A549 (cell line): ENCODE data around the gene FBRSL1. TPM values are rescaled to one million over a fixed set of nuclear protein-coding genes. Genes with fewer than 3 reads are reported as not detected.

Experiments used
- ATAC-seq, 2 experiments: fragments of 200-7000 bp in 1 of 2; fragments of >200 bp in 1 of 2; cut with Nextera tagmentation in 1 of 2; cut with Tn5 transposase in 1 of 2; 3 replicates each; pipeline versions ENCODE4 v1.8.0 to v1.9.1; 2018 to 2020; ENCODE audit warnings: mild to moderate bottlenecking in 1 of 2, moderate library complexity in 1 of 2
- CTCF ChIA-PET: fragments of 300-600 bp; sonication (Branson Sonifier 250); formaldehyde crosslinking; extraction: SDS; loops from one replicate; lab custom pipeline; 2021; ENCODE audit warnings: antibody characterized with exemption, inconsistent platforms; lab: Yijun Ruan, JAX
- POLR2A ChIA-PET: fragments of 350-600 bp; formaldehyde crosslinking; extraction: SDS; loops from one replicate; lab custom pipeline; 2021; ENCODE audit warnings: antibody characterized with exemption, inconsistent platforms; lab: Yijun Ruan, JAX
- DNase-seq, 2 experiments: peaks; one replicate each; pipeline versions ENCODE4 v3.0.0 to v3.0.0-alpha.2; 2011 to 2016; ENCODE audit warnings: low read depth in 1 of 2, low spot score in 1 of 2
- FAIRE-seq: peaks from 2 replicates; lab custom pipeline; 2011; peaks lifted over from hg19 to GRCh38; lab: Jason Lieb, UNC
- H3K27ac ChIP-seq, 2 experiments: fragments of >200 bp; sonication (Bioruptor Twin); formaldehyde crosslinking; 3 replicates each; pipeline ENCODE4 v1.5.1; 2016 to 2017
- H3K4me1 ChIP-seq: fragments of >200 bp; sonication (Bioruptor Twin); formaldehyde crosslinking; 3 replicates; pipeline ENCODE4 v1.6.1; 2016
- H3K4me2 ChIP-seq: fragments of >200 bp; sonication (Bioruptor Twin); formaldehyde crosslinking; 3 replicates; pipeline ENCODE4 v1.6.1; 2016
- H3K4me3 ChIP-seq: fragments of >200 bp; sonication (Bioruptor Twin); formaldehyde crosslinking; 3 replicates; pipeline ENCODE4 v1.5.1; 2016
- H3K9me3 ChIP-seq: fragments of >200 bp; sonication (Bioruptor Twin); formaldehyde crosslinking; 3 replicates; pipeline ENCODE4 v1.6.1; 2016
- CBX8 ChIP-seq: fragments of 200-600 bp; sonication (generic); IDR thresholded peaks from 2 replicates; pipeline ENCODE4 v1.6.1; 2016
- CHD2 ChIP-seq: fragments of 150-350 bp; IDR thresholded peaks from 2 replicates; pipeline ENCODE4 v1.6.1; 2014; ENCODE audit warnings: low read length; ENCODE audit not compliant: partially characterized antibody
- CHD4 ChIP-seq: fragments of 200-600 bp; sonication (generic); IDR thresholded peaks from 2 replicates; pipeline ENCODE4 v1.6.1; 2016; ENCODE audit warnings: antibody characterized with exemption, mild to moderate bottlenecking, borderline replicate concordance
- ESRRA ChIP-seq: fragments of 150-350 bp; IDR thresholded peaks from 2 replicates; pipeline ENCODE4 v1.6.1; 2014; ENCODE audit warnings: mild to moderate bottlenecking, low read length, borderline replicate concordance
- FOSB ChIP-seq: fragments of 250-450 bp; sonication (Bioruptor Pico); IDR thresholded peaks from 2 replicates; pipeline ENCODE4 v1.5.0; 2020; ENCODE audit warnings: mild to moderate bottlenecking, moderate library complexity
- GATA3 ChIP-seq: IDR thresholded peaks from 2 replicates; pipeline ENCODE4 v1.6.1; 2012; ENCODE audit warnings: borderline replicate concordance
- HES2 ChIP-seq: fragments of >200 bp; sonication (Bioruptor Twin); formaldehyde crosslinking; IDR thresholded peaks from 2 replicates; pipeline ENCODE4 v1.6.1; 2016
- HEYL ChIP-seq: fragments of 250-450 bp; sonication (Bioruptor Pico); IDR thresholded peaks from 2 replicates; pipeline ENCODE4 v1.8.0; 2021; ENCODE audit warnings: mild to moderate bottlenecking, moderate library complexity
- HOXB13 ChIP-seq: fragments of 250-450 bp; sonication (Bioruptor Pico); IDR thresholded peaks from 2 replicates; pipeline ENCODE4 v1.5.0; 2020; ENCODE audit warnings: low read depth, mild to moderate bottlenecking, moderate library complexity
- JUN ChIP-seq, 2 experiments: fragments of >200 bp; sonication (Bioruptor Twin); formaldehyde crosslinking; IDR thresholded peaks; 2 replicates in 1 of 2; 3 replicates in 1 of 2; pipeline ENCODE4 v1.6.1; 2016 to 2017
- KDM5A ChIP-seq: fragments of 200-600 bp; sonication (generic); IDR thresholded peaks from 2 replicates; pipeline ENCODE4 v1.6.1; 2016; ENCODE audit warnings: antibody characterized with exemption, mild to moderate bottlenecking
- MAX ChIP-seq: IDR thresholded peaks from 2 replicates; pipeline ENCODE4 v1.6.1; 2012
- NFE2L2 ChIP-seq: fragments of 150-350 bp; conservative IDR thresholded peaks from 2 replicates; pipeline ENCODE4 v1.6.1; 2014; ENCODE audit warnings: low read length
- PBX3 ChIP-seq: IDR thresholded peaks from 2 replicates; pipeline ENCODE4 v1.6.1; 2012
- POLR2A ChIP-seq: IDR thresholded peaks from 2 replicates; pipeline ENCODE4 v1.6.1; 2012; ENCODE audit warnings: mild to moderate bottlenecking, low read length
- RAD21 ChIP-seq, 2 experiments: fragments of >200 bp in 1 of 2; sonication (Bioruptor Twin) in 1 of 2; formaldehyde crosslinking in 1 of 2; IDR thresholded peaks in 1 of 2; conservative IDR thresholded peaks in 1 of 2; 2 replicates in 1 of 2; 3 replicates in 1 of 2; pipeline ENCODE4 v1.6.1; 2012 to 2018; ENCODE audit warnings: inconsistent platforms in 1 of 2
- RARB ChIP-seq: fragments of 250-450 bp; sonication (Bioruptor Pico); IDR thresholded peaks from 2 replicates; pipeline ENCODE4 v1.8.0; 2021; ENCODE audit warnings: mild to moderate bottlenecking, moderate library complexity
- RFX5 ChIP-seq: fragments of 450-650 bp; IDR thresholded peaks from 2 replicates; pipeline ENCODE4 v1.7.1; 2014; ENCODE audit warnings: antibody characterized with exemption, mild to moderate bottlenecking, moderate library complexity
- RNF2 ChIP-seq: fragments of 200-600 bp; sonication (generic); IDR thresholded peaks from 2 replicates; pipeline ENCODE4 v1.6.1; 2016; ENCODE audit warnings: low read depth, mild to moderate bottlenecking, antibody characterized with exemption, moderate library complexity, borderline replicate concordance
- TFCP2L1 ChIP-seq: fragments of 250-450 bp; sonication (Bioruptor Pico); IDR thresholded peaks from 2 replicates; pipeline ENCODE4 v1.5.0; 2021; ENCODE audit warnings: mild to moderate bottlenecking
- ZNF302 ChIP-seq: fragments of 250-450 bp; sonication (Bioruptor Pico); IDR thresholded peaks from 2 replicates; pipeline ENCODE4 v1.9.0; 2021; ENCODE audit warnings: inconsistent platforms, mild to moderate bottlenecking, moderate library complexity
- WGBS: methylation state at CpG from one replicate; pipeline ENCODE4 v1.1.6; 2017; ENCODE audit errors: missing lambda C conversion rate; 5-methylcytosine and 5-hydroxymethylcytosine counted together
- polyA plus RNA-seq, 4 experiments: library from polyadenylated mRNA; depleted of rRNA in 3 of 4; stranded (reverse); fragments of >200 nt; fragmentation: RNase III in 1 of 4; extraction: RNeasy Plus Mini Kit Qiagen cat#74134 plus additional on column Dnase treatment in 1 of 4; gene quantifications; 2 replicates in 3 of 4; 3 replicates in 1 of 4; pipeline ENCODE4 v1.2.3, GENCODE V29; 2011 to 2017
- TF ChIP-seq, protein P1 (sequence below): fragments of 150-350 bp; IDR thresholded peaks from 2 replicates; pipeline ENCODE4 v1.6.1; 2014; ENCODE audit warnings: low read depth, mild to moderate bottlenecking, low read length
- TF ChIP-seq, protein P2 (sequence below): fragments of 250-450 bp; sonication (Bioruptor Pico); IDR thresholded peaks from 2 replicates; pipeline ENCODE4 v1.5.0; 2020; ENCODE audit warnings: low read depth, mild to moderate bottlenecking, moderate library complexity

FBRSL1 gene
- polyA plus RNA-seq, 2 of the 4 experiments (the other 2 are of a cell fraction) = 3.0 to 32.8 TPM

DNA sequence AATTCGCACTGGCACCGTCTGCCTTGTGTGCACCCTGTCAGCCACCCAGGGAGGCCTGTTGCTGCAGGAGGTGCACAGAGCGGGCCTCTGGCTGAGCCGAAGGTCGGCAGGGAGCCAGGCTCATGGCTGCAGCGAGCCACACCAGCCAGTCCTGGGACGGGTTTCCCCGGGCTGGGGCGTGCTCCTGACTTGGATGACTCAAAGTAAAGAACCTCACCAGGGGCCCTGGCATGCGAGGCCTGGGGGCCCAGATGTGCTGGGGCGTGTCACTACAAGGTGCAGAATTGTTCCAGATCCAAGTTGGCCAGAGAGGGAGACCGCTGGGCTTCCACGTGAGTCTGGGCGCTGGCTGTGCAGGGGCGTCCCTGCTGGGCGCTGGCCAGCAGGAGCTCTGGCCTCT is 34.5 kb downstream of the FBRSL1 start (continued):
- TF ChIP-seq MAX = peak; percentile 92
- TF ChIP-seq RARB (CRISPR knock-in tag) = no peak
- TF ChIP-seq KDM5A = no peak
- TF ChIP-seq, protein P1, sequence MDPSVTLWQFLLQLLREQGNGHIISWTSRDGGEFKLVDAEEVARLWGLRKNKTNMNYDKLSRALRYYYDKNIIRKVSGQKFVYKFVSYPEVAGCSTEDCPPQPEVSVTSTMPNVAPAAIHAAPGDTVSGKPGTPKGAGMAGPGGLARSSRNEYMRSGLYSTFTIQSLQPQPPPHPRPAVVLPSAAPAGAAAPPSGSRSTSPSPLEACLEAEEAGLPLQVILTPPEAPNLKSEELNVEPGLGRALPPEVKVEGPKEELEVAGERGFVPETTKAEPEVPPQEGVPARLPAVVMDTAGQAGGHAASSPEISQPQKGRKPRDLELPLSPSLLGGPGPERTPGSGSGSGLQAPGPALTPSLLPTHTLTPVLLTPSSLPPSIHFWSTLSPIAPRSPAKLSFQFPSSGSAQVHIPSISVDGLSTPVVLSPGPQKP = no peak
- no peak for TF ChIP-seq ZNF302 (CRISPR knock-in tag)
- no peak for TF ChIP-seq RNF2
- no peak for TF ChIP-seq HES2
- no peak; a peak in 1 of 5 replicates for TF ChIP-seq RAD21 (conservative IDR thresholded peaks at IDR 0.05 in 1 of 2, IDR thresholded peaks at IDR 0.05 in 1 of 2)

GRCh38 chr12:132525011-132525832 is 35.3 kb downstream of the FBRSL1 start:
- TF ChIP-seq RFX5 (no peak), PBX3 (no peak), GATA3 (no peak), JUN (IDR thresholded peaks at IDR 0.05) (no peak), TFCP2L1 (CRISPR knock-in tag) (no peak), CHD4 (no peak), FOSB (CRISPR knock-in tag) (no peak), NFE2L2 (no peak), HOXB13 (CRISPR knock-in tag) (no peak), HEYL (no peak), ESRRA (no peak), POLR2A (no peak), CHD2 (no peak), CBX8 (no peak)
- TF ChIP-seq, protein P1 = no peak
- TF ChIP-seq, protein P2, sequence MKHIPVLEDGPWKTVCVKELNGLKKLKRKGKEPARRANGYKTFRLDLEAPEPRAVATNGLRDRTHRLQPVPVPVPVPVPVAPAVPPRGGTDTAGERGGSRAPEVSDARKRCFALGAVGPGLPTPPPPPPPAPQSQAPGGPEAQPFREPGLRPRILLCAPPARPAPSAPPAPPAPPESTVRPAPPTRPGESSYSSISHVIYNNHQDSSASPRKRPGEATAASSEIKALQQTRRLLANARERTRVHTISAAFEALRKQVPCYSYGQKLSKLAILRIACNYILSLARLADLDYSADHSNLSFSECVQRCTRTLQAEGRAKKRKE (CRISPR knock-in tag) = no peak
- TF ChIP-seq, all 56 proteins: peak for 0
- no peaks in the 10 kb centered on the region for H3K9me3 ChIP-seq
- 88% methylated on average over 26 of the region's 43 CpGs for WGBS
- H3K27ac ChIP-seq = peak overlapping the region; percentile 49 to 87; a peak in 4 of 6 replicates
- ATAC-seq (no peak), DNase-seq (no peak), FAIRE-seq (no peak)
- H3K4me2 ChIP-seq = peak overlapping the region; percentile 88
- ChIA-PET CTCF (interaction anchor here (0.9 to 5.2 kb wide), 9 partner anchors 13 to 109 kb away, joined by 3 to 50 read pairs (median 6); no protein-coding TSS in a partner anchor), POLR2A (no interaction called here)
- H3K4me3 ChIP-seq = no peak overlapping the region
- peaks cover 52% of the 10 kb centered on the region for H3K4me1 ChIP-seq
